GM12872 (cell line): ENCODE measurements around the gene SCRN2.

Experiments used
- TF ChIP-seq, protein P1 (sequence below): IDR thresholded peaks from 3 replicates; pipeline ENCODE4 v1.5.1; 2011; ENCODE audit warnings: low read depth, mild to moderate bottlenecking, low read length, moderate library complexity; ENCODE audit not compliant: insufficient read depth

Gene SCRN2

DNA sequence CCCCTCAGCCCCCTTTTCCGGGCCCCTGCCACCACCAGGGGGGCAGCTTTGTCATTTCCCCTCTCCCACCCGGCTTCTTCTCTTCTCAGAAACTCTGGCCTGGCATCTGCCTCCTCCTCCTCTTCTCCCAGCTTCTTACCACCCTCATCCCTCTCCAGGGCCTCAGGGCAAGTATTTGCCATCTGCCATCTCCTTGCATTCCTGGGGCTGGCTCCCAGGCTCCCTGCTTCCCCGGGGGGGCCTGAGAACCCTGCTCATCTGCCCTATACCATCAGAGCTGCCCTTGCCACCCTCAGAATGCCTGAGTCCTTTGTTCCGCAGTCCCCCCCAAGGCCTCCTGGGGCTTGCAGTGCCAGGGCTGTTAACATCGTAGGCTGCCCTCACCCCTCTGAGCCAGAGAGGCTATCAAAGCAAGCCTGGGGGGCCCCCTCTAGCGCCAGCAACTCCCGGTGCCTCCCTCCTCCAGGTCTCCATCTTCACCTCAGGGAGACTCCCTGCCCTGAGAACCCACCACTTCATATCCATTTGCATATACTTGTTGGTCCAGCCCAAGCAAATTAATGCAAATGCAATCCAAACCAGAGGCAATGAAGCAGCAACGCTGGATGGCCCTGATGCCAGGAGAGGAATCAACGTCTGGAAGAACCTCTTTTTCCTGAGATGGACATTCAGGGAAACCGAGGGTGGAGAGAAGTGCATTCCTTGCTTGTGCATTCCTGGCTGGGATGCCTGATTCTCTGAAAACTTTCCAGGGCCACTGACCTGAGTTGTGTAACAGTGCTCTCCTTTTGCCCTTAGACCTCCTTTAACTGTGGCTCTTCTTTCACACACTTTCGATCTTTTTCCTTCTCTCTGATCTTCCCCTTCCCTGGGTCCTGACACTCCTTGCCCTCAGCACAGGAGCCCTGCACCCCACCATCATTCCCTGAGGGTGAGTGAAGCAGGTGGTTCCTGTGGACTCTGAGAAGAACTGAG is 34.2 kb upstream of the SCRN2 start:
- TF ChIP-seq, protein P1, sequence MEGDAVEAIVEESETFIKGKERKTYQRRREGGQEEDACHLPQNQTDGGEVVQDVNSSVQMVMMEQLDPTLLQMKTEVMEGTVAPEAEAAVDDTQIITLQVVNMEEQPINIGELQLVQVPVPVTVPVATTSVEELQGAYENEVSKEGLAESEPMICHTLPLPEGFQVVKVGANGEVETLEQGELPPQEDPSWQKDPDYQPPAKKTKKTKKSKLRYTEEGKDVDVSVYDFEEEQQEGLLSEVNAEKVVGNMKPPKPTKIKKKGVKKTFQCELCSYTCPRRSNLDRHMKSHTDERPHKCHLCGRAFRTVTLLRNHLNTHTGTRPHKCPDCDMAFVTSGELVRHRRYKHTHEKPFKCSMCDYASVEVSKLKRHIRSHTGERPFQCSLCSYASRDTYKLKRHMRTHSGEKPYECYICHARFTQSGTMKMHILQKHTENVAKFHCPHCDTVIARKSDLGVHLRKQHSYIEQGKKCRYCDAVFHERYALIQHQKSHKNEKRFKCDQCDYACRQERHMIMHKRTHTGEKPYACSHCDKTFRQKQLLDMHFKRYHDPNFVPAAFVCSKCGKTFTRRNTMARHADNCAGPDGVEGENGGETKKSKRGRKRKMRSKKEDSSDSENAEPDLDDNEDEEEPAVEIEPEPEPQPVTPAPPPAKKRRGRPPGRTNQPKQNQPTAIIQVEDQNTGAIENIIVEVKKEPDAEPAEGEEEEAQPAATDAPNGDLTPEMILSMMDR, result no peak

- TF ChIP-seq, protein P1, result no peak
Measured at GRCh38 chr17:47873200-47874090, 32.4 kb upstream of the SCRN2 start.

DNA sequence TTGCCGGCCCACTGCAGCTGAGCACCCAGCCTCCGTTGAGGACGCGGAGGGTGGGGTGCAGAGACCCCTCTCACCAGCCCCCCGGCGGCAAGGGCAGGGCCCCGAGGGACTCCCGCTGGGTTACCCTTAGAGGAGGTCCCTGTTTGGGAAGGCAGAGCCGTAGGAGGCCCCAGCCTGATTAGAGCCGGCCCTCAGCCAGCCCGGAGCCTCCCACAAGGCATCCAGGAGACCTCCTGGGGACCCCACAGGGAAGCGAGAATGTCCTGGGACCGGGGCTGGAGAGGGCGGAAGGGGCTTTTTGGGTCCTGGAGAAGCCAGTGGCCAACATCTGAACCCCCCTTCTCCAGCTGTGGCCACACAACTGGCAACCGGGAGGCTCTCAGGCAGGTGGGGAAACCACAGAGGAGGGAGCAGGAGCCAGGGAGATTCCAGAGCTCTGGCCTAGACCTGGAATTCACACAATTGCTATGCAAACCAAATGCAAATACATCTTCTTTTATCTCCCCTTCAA is 31.6 kb upstream of the SCRN2 start:
- TF ChIP-seq, protein P1, result no peak

DNA sequence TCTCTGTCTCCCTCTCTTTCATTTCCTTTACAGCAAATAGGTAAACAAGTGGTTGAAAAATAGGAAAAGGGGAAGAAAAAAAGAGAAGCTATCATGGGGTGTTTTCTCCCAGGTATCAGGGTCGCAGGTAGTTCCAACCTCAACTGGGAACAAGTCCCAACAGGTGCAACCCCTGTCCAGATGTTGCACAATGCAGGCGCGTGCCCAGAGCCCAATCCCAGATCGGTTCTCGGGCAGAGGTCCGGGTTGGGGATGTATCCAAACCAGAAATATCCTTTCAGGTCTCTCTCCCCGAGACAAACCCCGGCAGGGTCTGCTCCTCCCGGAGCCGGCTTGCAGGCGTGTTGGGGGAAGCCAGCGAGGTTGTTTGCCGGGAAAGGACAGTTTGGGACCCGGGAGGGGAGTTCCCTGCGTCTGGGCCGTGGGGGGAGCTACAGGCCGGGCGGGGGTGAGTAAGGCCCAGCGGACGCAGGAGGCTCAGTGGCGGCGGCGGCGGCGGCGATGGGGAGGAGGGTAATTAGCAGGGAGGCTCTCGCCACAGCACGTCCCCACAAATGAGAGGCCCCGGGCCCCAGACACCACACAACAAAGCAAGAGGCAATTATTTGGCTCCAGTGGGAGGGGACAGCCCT is 31.1 kb upstream of the SCRN2 start:
- TF ChIP-seq, protein P1, result no peak

GRCh38 chr17:47871048-47871447 is 30.0 kb upstream of the SCRN2 start:
- TF ChIP-seq, protein P1, result no peak

DNA sequence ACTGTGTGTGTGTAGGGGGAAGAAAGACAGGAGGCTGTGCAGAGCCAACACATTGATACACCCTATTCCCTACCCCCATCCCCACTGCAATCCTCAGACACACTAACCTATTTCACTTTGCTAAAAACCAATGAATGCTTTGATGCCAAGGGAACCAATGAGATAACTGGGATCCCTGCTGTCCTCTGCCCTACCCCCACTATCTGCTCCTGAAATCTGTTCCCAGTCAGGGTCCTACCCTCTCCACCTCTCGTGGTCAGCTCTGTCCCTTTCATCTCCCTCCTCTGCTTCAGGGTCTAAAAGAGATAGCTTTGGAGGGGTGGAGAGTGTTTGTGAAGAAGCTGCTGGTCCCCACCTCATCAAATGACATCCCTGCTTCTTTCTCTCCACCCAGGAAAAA is 29.0 kb upstream of the SCRN2 start:
- TF ChIP-seq, protein P1, result no peak

GRCh38 chr17:47869114-47869513 is 28.0 kb upstream of the SCRN2 start:
- TF ChIP-seq, protein P1, result no peak
